ENCODE data around the gene FGFBP1. TPM values are rescaled to one million over a fixed set of nuclear protein-coding genes. Genes with fewer than 3 reads are reported as not detected.
"Not testable (repeated sequence)": the region's sequence is repeated elsewhere in the genome, so short reads cannot be mapped to it uniquely, and the experiment has no call there.

Gene FGFBP1
- total RNA-seq, 1 donor from 2014 or later, result not detected

DNA sequence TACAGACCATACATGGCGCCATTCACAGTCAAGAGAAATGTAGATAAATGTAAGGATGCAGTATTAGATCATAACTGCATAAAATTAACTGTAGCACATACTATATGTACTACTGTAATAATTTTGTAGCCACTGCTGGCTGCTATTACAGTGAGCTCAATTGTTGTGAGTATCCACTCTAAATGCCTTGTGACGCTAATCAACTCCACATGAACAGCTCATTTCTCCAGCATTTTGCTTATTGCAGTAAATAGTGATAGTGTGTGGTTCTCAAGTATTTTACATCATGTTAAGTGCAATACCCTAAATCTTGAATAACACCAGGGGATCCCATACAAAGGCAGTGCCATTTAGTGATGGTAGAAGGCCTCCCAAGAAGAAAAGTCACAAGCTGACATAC is 21.2 kb downstream of the FGFBP1 start:
- H3K27ac ChIP-seq, result no peak overlapping the region
- H3K36me3 ChIP-seq, result no peaks in the 10 kb centered on the region
- intact Hi-C loops (cut with DNase I), result no loop called here
- no peak for DNase-seq (ENCODE audit: low spot score in 2 of 2)
- H3K9me3 ChIP-seq, result no peaks in the 10 kb centered on the region
- no peak for TF ChIP-seq CTCF (IDR thresholded peaks at IDR 0.05)
- H3K4me1 ChIP-seq, result peaks cover 0 to 4% of the 10 kb centered on the region in 2 donors
- no peak overlapping the region for H3K4me3 ChIP-seq
- no peaks in the 10 kb centered on the region for H3K27me3 ChIP-seq

DNA sequence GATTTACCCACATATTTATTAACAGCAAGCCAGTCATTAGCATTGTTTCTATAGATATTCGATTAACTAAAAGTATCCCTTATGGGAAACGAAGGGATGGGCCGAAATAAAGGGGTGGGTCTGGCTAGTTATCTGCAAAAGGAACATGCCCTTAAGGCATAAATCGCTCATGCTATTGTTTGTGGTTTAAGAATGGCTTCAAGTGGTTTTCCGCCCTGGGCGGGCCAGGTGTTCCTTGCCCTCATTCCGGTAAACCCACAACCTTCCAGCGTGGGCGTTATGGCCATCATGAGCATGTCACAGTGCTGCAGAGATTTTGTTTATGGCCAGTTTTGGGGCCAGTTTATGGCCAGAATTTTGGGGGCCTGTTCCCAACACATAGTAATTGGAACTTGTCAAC is 22.2 kb downstream of the FGFBP1 start:
- H3K4me3 ChIP-seq; DNase-seq (ENCODE audit: low spot score in 2 of 2): not testable (repeated sequence)

DNA sequence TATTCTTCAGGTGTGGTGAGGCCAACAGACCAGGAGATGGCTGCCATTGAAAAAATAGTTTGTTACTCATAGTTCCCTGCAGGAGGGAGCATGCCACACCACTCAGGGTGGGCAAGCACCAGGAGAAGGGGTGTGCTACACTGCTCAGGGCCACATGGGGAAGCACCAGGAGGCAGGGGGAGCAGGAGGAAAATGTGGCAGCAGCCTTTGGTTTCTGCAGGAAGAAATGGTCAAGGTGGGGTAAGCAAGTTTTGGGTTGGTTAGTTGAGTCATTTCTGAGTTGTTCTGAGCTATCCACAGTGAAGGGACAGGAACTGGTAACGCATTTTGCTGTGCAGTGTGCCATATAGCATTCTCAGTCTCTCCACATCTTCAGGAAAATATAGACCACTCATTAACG is 23.8 kb downstream of the FGFBP1 start:
- intact Hi-C loops (cut with DNase I), result no loop called here
- H3K36me3 ChIP-seq, result no peaks in the 10 kb centered on the region
- no peak for TF ChIP-seq CTCF (IDR thresholded peaks at IDR 0.05)

More for the DNA sequence above, 22.2 kb downstream of the FGFBP1 start:
- H3K36me3 ChIP-seq; intact Hi-C loops (cut with DNase I); H3K27ac ChIP-seq; H3K27me3 ChIP-seq; H3K9me3 ChIP-seq; H3K4me1 ChIP-seq: not testable (repeated sequence)

DNA sequence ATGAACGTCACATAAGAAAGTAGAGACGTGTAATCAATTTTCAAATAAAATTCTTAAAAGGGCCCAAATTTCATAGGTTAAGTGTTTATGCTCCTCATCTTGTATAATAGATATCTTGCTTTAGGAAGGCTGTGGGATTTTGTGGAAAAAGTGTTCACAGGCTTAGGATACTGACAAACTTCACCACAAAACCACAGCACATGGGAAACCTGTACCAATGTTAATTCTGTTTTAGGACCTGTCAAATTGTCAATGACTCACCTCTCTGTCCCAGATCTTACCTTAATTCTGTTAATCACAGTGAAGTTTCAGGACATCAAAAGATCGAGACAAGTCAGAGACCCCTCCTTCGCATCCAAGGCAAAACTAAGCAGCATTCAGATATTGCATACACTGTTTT is 24.2 kb downstream of the FGFBP1 start:
- no peak for DNase-seq (ENCODE audit: low spot score in 2 of 2)
- Histone ChIP-seq H3K36me3 (no peaks in the 10 kb centered on the region), H3K27ac (no peak overlapping the region), H3K4me1 (no peaks in the 10 kb centered on the region), H3K4me3 (no peak overlapping the region), H3K9me3 (no peaks in the 10 kb centered on the region), H3K27me3 (no peaks in the 10 kb centered on the region)
- no peak for TF ChIP-seq CTCF (IDR thresholded peaks at IDR 0.05)
- intact Hi-C loops (cut with DNase I), result no loop called here

More for the DNA sequence above, 23.8 kb downstream of the FGFBP1 start:
- Histone ChIP-seq H3K27me3 (no peaks in the 10 kb centered on the region), H3K4me3 (no peak overlapping the region), H3K4me1 (no peaks in the 10 kb centered on the region), H3K9me3 (no peaks in the 10 kb centered on the region), H3K27ac (no peak overlapping the region)
- no peak for DNase-seq (ENCODE audit: low spot score in 2 of 2)

GRCh38 chr4:15913631-15913970 is 24.9 kb downstream of the FGFBP1 start:
- H3K4me1 ChIP-seq, result no peaks in the 10 kb centered on the region
- no peak overlapping the region for H3K4me3 ChIP-seq
- H3K27me3 ChIP-seq, result no peaks in the 10 kb centered on the region
- DNase-seq (ENCODE audit: low spot score in 2 of 2), result no peak
- TF ChIP-seq CTCF (IDR thresholded peaks at IDR 0.05), result no peak
- intact Hi-C loops (cut with DNase I), result no loop called here
- no peaks in the 10 kb centered on the region for H3K9me3 ChIP-seq
- no peaks in the 10 kb centered on the region for H3K36me3 ChIP-seq
- H3K27ac ChIP-seq, result no peak overlapping the region

DNA sequence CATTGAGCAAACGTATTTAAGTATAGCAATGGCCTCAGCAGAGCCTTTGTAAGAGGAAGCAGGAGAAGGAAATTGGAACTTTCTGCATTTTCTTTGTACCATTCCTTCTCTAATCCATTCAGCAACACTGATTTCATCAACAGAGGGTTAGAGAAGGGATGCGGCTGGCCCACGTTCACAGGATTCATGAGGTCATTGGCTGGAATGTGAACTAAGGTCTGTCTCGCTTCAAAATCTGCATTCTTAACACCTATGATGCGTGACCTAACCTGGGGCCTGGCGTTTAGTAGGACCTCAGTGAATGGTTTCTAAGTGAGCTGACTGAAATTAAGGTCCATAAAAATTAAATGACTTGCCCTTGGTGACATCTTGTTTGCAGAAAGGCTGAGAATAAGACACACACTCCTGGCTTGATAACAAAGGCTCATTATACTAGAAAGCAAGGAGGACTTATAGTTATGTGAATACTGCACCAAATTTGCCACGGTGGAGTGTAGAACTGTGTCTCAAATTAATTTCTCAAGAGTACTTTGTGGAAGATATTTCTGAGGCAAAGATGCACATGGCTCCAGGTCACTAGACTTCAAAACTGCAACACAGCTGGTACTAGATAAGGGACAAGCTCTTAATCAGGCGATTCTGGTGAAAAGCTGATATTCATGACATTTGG is 25.4 kb downstream of the FGFBP1 start:
- TF ChIP-seq CTCF (IDR thresholded peaks at IDR 0.05), result no peak
- no peak overlapping the region for H3K27ac ChIP-seq
- H3K36me3 ChIP-seq, result no peaks in the 10 kb centered on the region
- no peak for DNase-seq (ENCODE audit: low spot score in 2 of 2)
- H3K9me3 ChIP-seq, result no peaks in the 10 kb centered on the region
- H3K4me1 ChIP-seq, result no peaks in the 10 kb centered on the region
- intact Hi-C loops (cut with DNase I), result no loop called here
- H3K27me3 ChIP-seq, result no peaks in the 10 kb centered on the region
- H3K4me3 ChIP-seq, result no peak overlapping the region

All from ascending aorta (tissue), 2 donors.